ENCODE data around the gene GPR4. TPM values are rescaled to one million over a fixed set of nuclear protein-coding genes. Genes with fewer than 3 reads are reported as not detected.

The GPR4 gene
- total RNA-seq, 1 experiment from 2014 or later = 0.07 TPM

DNA sequence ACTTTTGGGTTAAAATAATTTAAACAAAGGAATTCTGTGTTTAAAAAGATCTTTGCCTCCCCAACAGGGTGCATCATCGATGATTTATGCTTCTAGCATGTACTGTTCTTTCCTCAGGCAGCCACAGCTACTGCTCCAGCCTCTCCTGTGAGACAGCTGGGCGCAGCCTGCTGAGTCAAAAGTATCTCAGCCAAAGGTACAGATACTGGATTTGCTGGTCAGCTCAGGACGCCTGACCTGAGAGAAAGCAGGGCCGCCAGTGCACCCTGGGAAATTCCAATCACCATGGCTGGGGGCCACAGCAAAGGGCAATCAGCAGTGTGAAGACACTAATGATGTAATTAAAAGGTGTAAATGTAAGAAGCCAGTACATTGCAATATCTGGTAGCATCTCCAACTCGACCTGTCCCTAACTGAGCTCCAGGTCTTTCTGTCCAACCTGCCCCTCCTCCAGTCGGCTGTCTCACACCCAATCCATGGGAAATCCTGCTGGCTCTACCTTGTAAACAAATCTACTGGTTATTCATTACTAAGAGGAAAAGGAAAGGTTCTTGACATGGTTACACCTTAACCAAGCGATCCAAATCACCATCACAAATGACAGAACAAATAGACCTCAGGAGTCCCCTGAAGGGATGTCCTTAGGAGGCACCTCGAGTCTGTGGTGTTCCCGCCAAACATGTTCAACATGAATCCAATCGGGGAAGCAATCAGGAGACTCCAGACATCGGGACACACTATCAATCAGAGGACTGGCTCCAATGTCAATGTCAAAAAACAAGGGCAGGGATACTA, 24.7 kb downstream of the GPR4 start:
- no peaks in the 10 kb centered on the region for H3K9me3 ChIP-seq (ENCODE audit: control insufficient read depth, low read depth, low read length)
- Mint-ChIP-seq H3K4me1 (peaks cover 23 to 30% of the 10 kb centered on the region in 2 experiments), H3K9me3 (no peaks in the 10 kb centered on the region), H3K27ac (peak overlapping the region; percentile 36 to 78 (median 64); a peak in 6 of 7 replicates), H3K36me3 (ENCODE audit: insufficient read depth in 1 of 3, low read depth in 3 of 3) (peaks cover 0 to 9% (median 4%) of the 10 kb centered on the region in 3 experiments; a peak in 5 of 7 replicates), H3K27me3 (ENCODE audit: low read depth) (peaks cover 1% of the 10 kb centered on the region; the same call in 1 of the 2 replicates), H3K4me3 (peak overlapping the region in 1 of 2 experiments; percentile 38; a peak in 3 of 5 replicates)
- H3K79me1 ChIP-seq (ENCODE audit: insufficient read depth, low read depth, low read length, poor library complexity, severe bottlenecking) = no peaks in the 10 kb centered on the region
- no peaks in the 10 kb centered on the region for H3K23me2 ChIP-seq (ENCODE audit: insufficient read length, low read depth, low read length, poor library complexity, severe bottlenecking)
- no peak overlapping the region for H4K8ac ChIP-seq (replicated peaks; ENCODE audit: insufficient read length, low read depth, low read length)
- no peak overlapping the region for H2BK20ac ChIP-seq (ENCODE audit: low read depth, low read length, poor library complexity, severe bottlenecking)
- H2AK5ac ChIP-seq (ENCODE audit: insufficient read length, low read length) = no peak overlapping the region
- no peak overlapping the region for H3K9ac ChIP-seq (ENCODE audit: extremely low read depth, insufficient read length, low read length)
- no peak overlapping the region for H2AFZ ChIP-seq (ENCODE audit: low read length)
- no peak overlapping the region for H4K91ac ChIP-seq (ENCODE audit: insufficient read length, low read depth, low read length)
- no peak overlapping the region for H2BK15ac ChIP-seq (ENCODE audit: low read depth, low read length)
- H3K4me1 ChIP-seq (ENCODE audit: insufficient read depth, low read length) = peaks cover 6% of the 10 kb centered on the region; the same call in 1 of the 2 replicates
- H3K23ac ChIP-seq (ENCODE audit: insufficient read length, low read depth, low read length) = no peak overlapping the region
- H4K20me1 ChIP-seq (ENCODE audit: control insufficient read depth, insufficient read depth, insufficient read length) = no peaks in the 10 kb centered on the region
- DNase-seq = no peak
- peaks cover 2% of the 10 kb centered on the region; the same call in 1 of the 2 replicates for H3K79me2 ChIP-seq (ENCODE audit: insufficient read depth, low read length)
- no peak overlapping the region for H4K5ac ChIP-seq (ENCODE audit: insufficient read length, low read depth, low read length)
- H3K56ac ChIP-seq (ENCODE audit: insufficient read length, low read depth, low read length) = no peak overlapping the region
- H2BK5ac ChIP-seq (ENCODE audit: insufficient read length, low read length) = no peak overlapping the region
- H3K27ac ChIP-seq (ENCODE audit: insufficient read length, low read depth, low read length) = no peak overlapping the region
- TF ChIP-seq, protein P1, sequence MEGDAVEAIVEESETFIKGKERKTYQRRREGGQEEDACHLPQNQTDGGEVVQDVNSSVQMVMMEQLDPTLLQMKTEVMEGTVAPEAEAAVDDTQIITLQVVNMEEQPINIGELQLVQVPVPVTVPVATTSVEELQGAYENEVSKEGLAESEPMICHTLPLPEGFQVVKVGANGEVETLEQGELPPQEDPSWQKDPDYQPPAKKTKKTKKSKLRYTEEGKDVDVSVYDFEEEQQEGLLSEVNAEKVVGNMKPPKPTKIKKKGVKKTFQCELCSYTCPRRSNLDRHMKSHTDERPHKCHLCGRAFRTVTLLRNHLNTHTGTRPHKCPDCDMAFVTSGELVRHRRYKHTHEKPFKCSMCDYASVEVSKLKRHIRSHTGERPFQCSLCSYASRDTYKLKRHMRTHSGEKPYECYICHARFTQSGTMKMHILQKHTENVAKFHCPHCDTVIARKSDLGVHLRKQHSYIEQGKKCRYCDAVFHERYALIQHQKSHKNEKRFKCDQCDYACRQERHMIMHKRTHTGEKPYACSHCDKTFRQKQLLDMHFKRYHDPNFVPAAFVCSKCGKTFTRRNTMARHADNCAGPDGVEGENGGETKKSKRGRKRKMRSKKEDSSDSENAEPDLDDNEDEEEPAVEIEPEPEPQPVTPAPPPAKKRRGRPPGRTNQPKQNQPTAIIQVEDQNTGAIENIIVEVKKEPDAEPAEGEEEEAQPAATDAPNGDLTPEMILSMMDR (conservative IDR thresholded peaks at IDR 0.05) = no peak
- no peak overlapping the region for H3K14ac ChIP-seq (ENCODE audit: insufficient read depth, low read length)
- H3K18ac ChIP-seq (ENCODE audit: insufficient read length, low read depth, low read length) = no peak overlapping the region
- no peaks in the 10 kb centered on the region for H3K27me3 ChIP-seq (ENCODE audit: insufficient read depth, low read length)
- H3K4ac ChIP-seq (ENCODE audit: low read depth, low read length) = no peak overlapping the region
- H2BK120ac ChIP-seq (ENCODE audit: low read depth, low read length, poor library complexity, severe bottlenecking) = no peak overlapping the region
- no CpG with 5 or more reads among the region's 11 CpGs for WGBS (ENCODE audit: extremely low coverage, insufficient read length, low lambda C conversion rate)
- H3K4me2 ChIP-seq (ENCODE audit: insufficient read depth, insufficient read length, low read length) = no peak overlapping the region
- no peak overlapping the region for H3T11ph ChIP-seq (ENCODE audit: low read length)
- no peak overlapping the region for H2BK12ac ChIP-seq (ENCODE audit: insufficient read length, low read depth, low read length)
